Measurements from ENCODE around the gene ZBTB7B. TPM values are rescaled to one million over a fixed set of nuclear protein-coding genes. Genes with fewer than 3 reads are reported as not detected.

The ZBTB7B gene
- total RNA-seq, 1 donor from 2014 or later: 29.9 TPM

DNA sequence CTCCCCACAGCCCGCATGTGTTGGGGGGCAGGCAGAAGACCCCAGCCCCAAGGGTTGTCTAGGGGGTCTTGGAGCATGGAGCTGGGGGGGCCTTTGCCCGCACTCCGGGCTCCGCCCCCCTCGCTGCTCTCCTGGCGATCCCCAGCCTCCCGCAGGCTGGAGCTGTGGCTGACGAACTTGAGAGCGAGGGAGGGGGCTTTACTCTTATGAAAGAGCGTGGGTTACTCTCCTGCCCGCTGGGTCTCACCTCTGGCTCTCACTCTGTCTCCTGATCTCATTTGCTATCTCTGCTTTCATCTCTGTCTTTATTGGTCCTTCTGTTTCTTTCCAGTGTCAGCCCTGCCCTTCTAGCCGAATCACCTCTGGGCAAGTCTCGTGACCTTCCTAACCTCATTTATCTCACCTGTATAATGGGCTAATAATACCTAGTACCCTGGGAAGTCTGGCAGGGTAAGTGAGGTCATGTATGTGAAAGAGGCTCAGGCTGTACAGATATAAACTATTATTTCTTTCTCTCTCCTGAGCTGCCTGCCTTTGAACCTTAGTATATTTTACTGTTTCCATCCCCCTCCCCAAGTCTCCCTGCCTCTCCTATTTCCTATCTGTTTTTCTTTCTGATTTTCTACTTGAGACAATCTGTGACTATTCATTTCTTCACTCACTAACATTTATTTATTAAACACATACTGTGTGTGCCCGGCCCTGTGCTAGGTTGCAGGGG, 61.7 kb downstream of the ZBTB7B start:
- Mint-ChIP-seq H3K4me3 (ENCODE audit: low read depth) (peak overlapping the region; percentile 85), H3K27me3 (peaks cover 3% of the 10 kb centered on the region), H3K27ac (peak overlapping the region; percentile 89), H3K9me3 (ENCODE audit: low read depth) (no peaks in the 10 kb centered on the region), H3K36me3 (ENCODE audit: insufficient read depth) (peaks cover 12% of the 10 kb centered on the region), H3K4me1 (ENCODE audit: low read depth) (peaks cover 28% of the 10 kb centered on the region)
- TF ChIP-seq CTCF (IDR thresholded peaks at IDR 0.05; ENCODE audit: unreplicated experiment): no peak
- no peak for DNase-seq (ENCODE audit: low spot score, unreplicated experiment)

GRCh38 chr1:155064832-155065429, 62.3 kb downstream of the ZBTB7B start:
- H3K4me3 Mint-ChIP-seq (ENCODE audit: low read depth): peak overlapping the region; percentile 85

GRCh38 chr1:155066777-155067176, 64.2 kb downstream of the ZBTB7B start:
- Mint-ChIP-seq H3K36me3 (ENCODE audit: insufficient read depth) (peaks cover 13% of the 10 kb centered on the region), H3K4me1 (ENCODE audit: low read depth) (peaks cover 30% of the 10 kb centered on the region), H3K27ac (no peak overlapping the region), H3K27me3 (peaks cover 6% of the 10 kb centered on the region), H3K4me3 (ENCODE audit: low read depth) (no peak overlapping the region), H3K9me3 (ENCODE audit: low read depth) (no peaks in the 10 kb centered on the region)
- no peak for DNase-seq (ENCODE audit: low spot score, unreplicated experiment)
- no peak for TF ChIP-seq CTCF (IDR thresholded peaks at IDR 0.05; ENCODE audit: unreplicated experiment)

More at GRCh38 chr1:155064832-155065429, 62.3 kb downstream of the ZBTB7B start:
- H3K27ac Mint-ChIP-seq: peak overlapping the region; percentile 89
- peaks cover 3% of the 10 kb centered on the region for H3K27me3 Mint-ChIP-seq
- H3K4me1 Mint-ChIP-seq (ENCODE audit: low read depth): peaks cover 28% of the 10 kb centered on the region
- TF ChIP-seq CTCF (IDR thresholded peaks at IDR 0.05; ENCODE audit: unreplicated experiment): no peak
- H3K9me3 Mint-ChIP-seq (ENCODE audit: low read depth): no peaks in the 10 kb centered on the region
- no peak for DNase-seq (ENCODE audit: low spot score, unreplicated experiment)
- H3K36me3 Mint-ChIP-seq (ENCODE audit: insufficient read depth): peaks cover 13% of the 10 kb centered on the region

Small RNA genes lying within 50 kb of the gene (microRNA-seq; reads per million reads assigned to microRNA genes)
- gene MIR4258 (ENCODE audit: borderline number of aligned reads, unreplicated experiment): not detected

Other genes starting within 250 kb of the ZBTB7B start
- 0.36 and 0.86 TPM in 2 replicates for gene KCNN3, start 132.5 kb upstream of the ZBTB7B start, total RNA-seq
- 26.3 and 26.9 TPM in 2 replicates for gene PMVK, start 66.1 kb upstream of the ZBTB7B start, total RNA-seq
- 69.1 and 69.5 TPM in 2 replicates for gene PBXIP1, start 46.7 kb upstream of the ZBTB7B start, total RNA-seq
- 49.1 and 52.7 TPM in 2 replicates for gene PYGO2, start 41.0 kb upstream of the ZBTB7B start, total RNA-seq
- 43.3 and 54.7 TPM in 2 replicates for gene SHC1, start 32.1 kb upstream of the ZBTB7B start, total RNA-seq
- 78.7 and 85.8 TPM in 2 replicates for gene CKS1B, start 28.1 kb upstream of the ZBTB7B start, total RNA-seq
- 53.7 and 55.9 TPM in 2 replicates for gene FLAD1, start 19.5 kb upstream of the ZBTB7B start, total RNA-seq
- 0.84 TPM in 2 replicates for gene LENEP, start 9.2 kb upstream of the ZBTB7B start, total RNA-seq
- 2.2 TPM in 2 replicates for gene DCST2, start 31.0 kb downstream of the ZBTB7B start, total RNA-seq
- not detected in 2 replicates for gene DCST1, start 31.0 kb downstream of the ZBTB7B start, total RNA-seq
- 20.9 and 22.1 TPM in 2 replicates for gene ADAM15, start 48.5 kb downstream of the ZBTB7B start, total RNA-seq
- gene EFNA4, start 60.9 kb downstream of the ZBTB7B start, total RNA-seq: 45.5 and 46.8 TPM in 2 replicates
- 9.0 and 10.5 TPM in 2 replicates for gene EFNA3, start 76.0 kb downstream of the ZBTB7B start, total RNA-seq
- gene EFNA1, start 125.1 kb downstream of the ZBTB7B start, total RNA-seq: 22.1 and 22.2 TPM in 2 replicates
- gene SLC50A1, start 133.1 kb downstream of the ZBTB7B start, total RNA-seq: 33.3 and 35.5 TPM in 2 replicates
- 45.6 and 49.3 TPM in 2 replicates for gene DPM3, start 137.7 kb downstream of the ZBTB7B start, total RNA-seq
- 146 and 149 TPM in 2 replicates for gene KRTCAP2, start 170.5 kb downstream of the ZBTB7B start, total RNA-seq
- gene TRIM46, start 171.0 kb downstream of the ZBTB7B start, total RNA-seq: 21.1 and 25.7 TPM in 2 replicates
- 46.0 and 52.2 TPM in 2 replicates for gene THBS3, start 205.1 kb downstream of the ZBTB7B start, total RNA-seq
- gene MTX1, start 205.9 kb downstream of the ZBTB7B start, total RNA-seq: 38.1 and 38.7 TPM in 2 replicates